ENCODE data around the gene PSMA4. TPM values are rescaled to one million over a fixed set of nuclear protein-coding genes. Genes with fewer than 3 reads are reported as not detected.
A peak's percentile ranks its signal among the peaks of the same experiment; 100 is the strongest.

Gene PSMA4
- total RNA-seq, 4 donors from 2014 or later = 58.1 to 102 (median 76.8) TPM

DNA sequence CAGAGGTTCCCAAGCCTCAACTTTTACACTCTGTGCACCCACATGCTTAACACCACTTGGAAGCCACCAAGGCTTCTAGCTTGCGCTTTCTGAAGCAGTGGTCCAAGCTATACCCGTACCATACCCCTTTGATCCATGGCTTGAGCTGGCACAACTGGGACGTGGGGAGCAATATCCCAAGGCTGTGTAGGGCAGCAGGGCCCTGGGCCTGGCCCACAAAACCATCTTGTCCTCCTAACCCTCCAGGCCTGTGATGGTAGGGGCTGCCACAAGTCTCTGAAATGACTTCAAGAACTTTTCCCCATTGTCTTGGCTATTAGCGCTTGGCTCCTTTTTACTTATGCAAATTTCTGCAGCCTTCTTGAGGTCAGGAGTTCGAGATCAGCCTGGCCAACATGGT is 16.0 kb upstream of the PSMA4 start:
- Histone ChIP-seq H3K27me3 (no peaks in the 10 kb centered on the region), H3K27ac (no peak overlapping the region), H3K4me1 (no peaks in the 10 kb centered on the region), H3K4me3 (no peak overlapping the region), H3K36me3 (peaks cover 0 to 32% (median 4%) of the 10 kb centered on the region in 3 donors), H3K9me3 (no peaks in the 10 kb centered on the region)
- no peak for DNase-seq (ENCODE audit: low spot score in 2 of 2)
- WGBS, 2 donors = 86 to 91% methylated on average over 5 of the region's 5 CpGs
- TF ChIP-seq, protein P1, sequence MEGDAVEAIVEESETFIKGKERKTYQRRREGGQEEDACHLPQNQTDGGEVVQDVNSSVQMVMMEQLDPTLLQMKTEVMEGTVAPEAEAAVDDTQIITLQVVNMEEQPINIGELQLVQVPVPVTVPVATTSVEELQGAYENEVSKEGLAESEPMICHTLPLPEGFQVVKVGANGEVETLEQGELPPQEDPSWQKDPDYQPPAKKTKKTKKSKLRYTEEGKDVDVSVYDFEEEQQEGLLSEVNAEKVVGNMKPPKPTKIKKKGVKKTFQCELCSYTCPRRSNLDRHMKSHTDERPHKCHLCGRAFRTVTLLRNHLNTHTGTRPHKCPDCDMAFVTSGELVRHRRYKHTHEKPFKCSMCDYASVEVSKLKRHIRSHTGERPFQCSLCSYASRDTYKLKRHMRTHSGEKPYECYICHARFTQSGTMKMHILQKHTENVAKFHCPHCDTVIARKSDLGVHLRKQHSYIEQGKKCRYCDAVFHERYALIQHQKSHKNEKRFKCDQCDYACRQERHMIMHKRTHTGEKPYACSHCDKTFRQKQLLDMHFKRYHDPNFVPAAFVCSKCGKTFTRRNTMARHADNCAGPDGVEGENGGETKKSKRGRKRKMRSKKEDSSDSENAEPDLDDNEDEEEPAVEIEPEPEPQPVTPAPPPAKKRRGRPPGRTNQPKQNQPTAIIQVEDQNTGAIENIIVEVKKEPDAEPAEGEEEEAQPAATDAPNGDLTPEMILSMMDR (IDR thresholded peaks at IDR 0.05) = no peak
- no peak for TF ChIP-seq EP300 (IDR thresholded peaks at IDR 0.05)
- TF ChIP-seq POLR2A (IDR thresholded peaks at IDR 0.05) = no peak

DNA sequence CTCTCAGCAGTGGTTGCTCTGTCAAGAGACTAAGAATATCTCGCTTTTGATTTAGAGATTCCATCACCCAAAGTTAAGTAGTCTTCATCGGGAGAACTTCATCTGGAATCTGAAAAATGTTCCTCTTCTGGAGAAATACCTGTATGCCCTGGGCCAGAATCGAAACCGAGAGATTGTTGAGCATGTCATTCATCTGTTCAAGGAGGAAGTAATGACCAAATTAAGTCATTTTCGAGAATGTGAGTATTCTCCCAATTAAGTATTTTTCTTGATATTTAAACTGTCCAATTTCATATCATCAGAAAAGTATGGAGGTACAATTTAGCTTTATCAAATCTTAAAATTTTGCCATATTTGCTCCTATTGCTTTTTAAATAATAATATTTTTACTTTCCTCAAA is 12.9 kb upstream of the PSMA4 start:
- WGBS, 2 donors = 89 to 90% methylated on average over 5 of the region's 5 CpGs

DNA sequence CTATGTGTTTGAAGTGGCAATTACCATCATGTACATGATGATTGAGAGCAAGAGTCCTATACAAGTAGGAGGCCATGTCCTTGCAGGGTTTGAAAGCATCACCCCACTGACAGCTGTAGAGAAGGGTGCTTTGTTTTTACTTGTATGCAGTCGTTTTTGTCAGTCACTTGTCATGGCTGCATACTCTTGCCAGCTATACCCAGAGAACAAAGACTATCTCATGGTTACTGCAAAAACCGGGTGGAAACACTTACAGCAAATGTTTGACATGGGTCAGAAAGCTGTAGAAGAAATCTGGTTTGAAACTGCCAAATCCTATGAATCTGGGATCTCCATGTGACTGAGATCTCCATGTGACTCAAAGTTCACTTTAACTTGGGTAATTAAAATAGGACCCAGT is 6.9 kb upstream of the PSMA4 start:
- Histone ChIP-seq H3K4me3 (no peak overlapping the region), H3K36me3 (peaks cover 0 to 12% (median 0%) of the 10 kb centered on the region in 3 donors), H3K27ac (peak overlapping the region in 2 of 4 donors; percentile 33 to 42), H3K4me1 (peaks cover 0 to 6% (median 0%) of the 10 kb centered on the region in 4 donors), H3K9me3 (no peaks in the 10 kb centered on the region), H3K27me3 (no peaks in the 10 kb centered on the region)
- 39 to 40% methylated on average over 2 of the region's 2 CpGs for WGBS, 2 donors
- DNase-seq (ENCODE audit: low spot score in 2 of 2) = no peak
- no peak for TF ChIP-seq POLR2A (IDR thresholded peaks at IDR 0.05)
- no peak for TF ChIP-seq EP300 (IDR thresholded peaks at IDR 0.05)
- TF ChIP-seq, protein P1 (IDR thresholded peaks at IDR 0.05) = no peak

More for the DNA sequence above, 12.9 kb upstream of the PSMA4 start:
- no peak for DNase-seq (ENCODE audit: low spot score in 2 of 2)
- no peak for TF ChIP-seq EP300 (IDR thresholded peaks at IDR 0.05)
- no peak for TF ChIP-seq POLR2A (IDR thresholded peaks at IDR 0.05)
- TF ChIP-seq, protein P1 (IDR thresholded peaks at IDR 0.05) = no peak
- no peak overlapping the region for H3K27ac ChIP-seq
- no peaks in the 10 kb centered on the region for H3K9me3 ChIP-seq
- no peaks in the 10 kb centered on the region for H3K4me1 ChIP-seq
- H3K4me3 ChIP-seq = no peak overlapping the region
- H3K36me3 ChIP-seq = peaks cover 0 to 29% (median 4%) of the 10 kb centered on the region in 3 donors
- H3K27me3 ChIP-seq = no peaks in the 10 kb centered on the region

DNA sequence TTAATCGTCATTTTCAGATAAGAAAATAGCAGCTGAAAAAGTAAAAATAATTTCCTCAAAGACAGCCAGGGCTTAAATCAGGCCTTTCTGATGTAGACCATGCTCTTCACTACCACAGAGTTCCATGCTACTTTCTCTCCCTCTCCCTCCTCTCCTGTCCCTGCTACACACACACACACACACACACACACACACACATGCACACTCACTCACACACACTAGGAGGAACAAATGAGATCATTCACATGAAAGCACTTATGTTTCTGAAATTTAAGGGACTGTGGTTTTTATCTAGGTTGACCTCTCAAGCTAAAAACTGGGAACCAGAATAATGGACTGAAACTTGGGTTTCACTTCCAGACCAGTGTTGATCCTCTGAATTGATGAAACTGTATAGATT is 4.1 kb upstream of the PSMA4 start:
- H3K4me3 ChIP-seq = no peak overlapping the region
- DNase-seq (ENCODE audit: low spot score in 2 of 2) = no peak
- WGBS, 2 donors = 88 to 92% methylated on average over 1 of the region's 1 CpG

DNA sequence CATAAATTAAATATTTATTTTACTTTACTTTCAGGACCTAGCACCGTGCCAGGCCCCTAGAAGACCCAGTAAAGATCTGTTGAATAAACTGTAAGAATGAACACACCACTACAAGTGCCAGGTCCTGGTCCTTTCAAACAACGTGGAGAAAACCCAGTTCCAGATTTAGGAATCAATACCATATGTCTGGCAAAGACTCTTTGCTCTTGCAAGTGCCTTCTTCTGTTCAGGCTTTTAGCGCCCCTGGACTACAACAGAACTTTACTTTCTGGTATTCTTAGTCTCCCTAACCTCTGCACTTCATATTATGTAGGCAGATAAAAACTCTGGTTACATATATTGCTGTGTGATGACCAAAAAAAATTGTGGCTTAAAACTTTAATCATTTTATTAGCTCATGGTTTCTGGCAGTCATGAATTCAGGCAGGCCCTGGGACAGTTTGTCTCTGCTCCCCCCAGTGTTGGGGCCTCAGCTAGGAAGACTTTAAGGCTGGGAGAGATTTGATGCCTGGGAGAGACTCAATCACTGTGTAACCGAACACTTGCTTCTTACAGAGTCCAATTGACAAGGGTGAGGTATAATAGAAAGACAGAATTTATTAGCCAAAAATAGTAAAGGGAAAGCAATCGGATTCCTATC is 2.9 kb upstream of the PSMA4 start:
- Histone ChIP-seq H3K4me1 (peaks cover 0 to 27% (median 11%) of the 10 kb centered on the region in 4 donors), H3K27ac (no peak overlapping the region), H3K27me3 (no peaks in the 10 kb centered on the region), H3K4me3 (no peak overlapping the region), H3K36me3 (peaks cover 0 to 4% (median 0%) of the 10 kb centered on the region in 3 donors), H3K9me3 (no peaks in the 10 kb centered on the region)
- 67 to 77% methylated on average over 5 of the region's 5 CpGs for WGBS, 2 donors
- no peak for DNase-seq (ENCODE audit: low spot score in 2 of 2)
- TF ChIP-seq, protein P1 (IDR thresholded peaks at IDR 0.05) = no peak

More for the DNA sequence above, 4.1 kb upstream of the PSMA4 start:
- H3K9me3 ChIP-seq = no peaks in the 10 kb centered on the region
- no peaks in the 10 kb centered on the region for H3K36me3 ChIP-seq
- H3K4me1 ChIP-seq = peaks cover 0 to 15% (median 1%) of the 10 kb centered on the region in 4 donors
- H3K27ac ChIP-seq = no peak overlapping the region
- TF ChIP-seq, protein P1 (IDR thresholded peaks at IDR 0.05) = no peak
- H3K27me3 ChIP-seq = no peaks in the 10 kb centered on the region

Measured in tibial nerve (tissue), 4 donors.